ENCODE measurements around the gene MPG. TPM values are rescaled to one million over a fixed set of nuclear protein-coding genes. Genes with fewer than 3 reads are reported as not detected.

The MPG gene
- total and polyA plus RNA-seq, 2 experiments from 2014 or later = 38.0 to 91.1 TPM

DNA sequence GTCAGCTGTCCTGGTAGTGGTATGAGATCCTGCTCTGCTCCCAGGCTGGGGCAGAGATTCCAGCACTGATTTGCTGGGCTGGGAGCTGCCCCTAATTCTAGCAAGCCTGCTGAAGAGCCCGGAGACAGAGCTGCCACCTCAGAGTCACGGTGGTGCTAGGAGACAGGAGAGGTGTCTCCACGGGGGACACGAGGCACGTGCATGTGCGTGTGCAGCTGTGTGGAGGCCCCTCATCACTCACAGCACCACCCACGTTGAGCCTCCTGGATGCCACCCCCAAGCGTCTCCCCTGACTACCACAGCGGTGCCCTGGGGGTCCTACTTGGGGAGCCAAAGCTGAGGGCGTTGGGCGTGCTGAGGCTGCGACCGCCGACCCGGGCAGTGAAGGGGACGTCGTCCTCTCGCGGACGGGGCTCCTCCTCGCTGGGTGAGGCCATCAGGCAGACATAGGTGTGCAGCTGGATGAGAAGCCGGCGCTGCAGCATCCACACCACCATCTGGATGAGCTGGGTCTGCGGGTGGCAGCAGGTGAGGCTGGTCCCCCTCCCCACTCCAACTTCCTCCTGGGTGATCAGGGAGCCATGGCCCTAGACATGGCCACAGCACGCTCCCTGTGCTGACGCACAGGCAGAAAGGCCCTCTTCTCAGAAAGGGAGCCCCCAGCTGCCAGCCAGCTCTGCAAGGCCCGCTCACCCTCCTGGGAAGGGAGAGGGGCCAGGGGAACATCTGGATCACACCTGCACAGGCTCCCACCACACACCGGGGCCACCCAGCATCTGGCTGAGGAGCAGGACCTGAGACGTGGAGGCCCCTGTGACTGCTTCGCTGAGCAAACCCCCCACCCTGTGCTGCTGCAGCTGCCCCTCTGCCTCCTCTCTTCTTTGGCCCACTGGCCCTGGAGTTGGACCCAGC is 11.6 kb downstream of the MPG start:
- no peaks in the 10 kb centered on the region; the same call in 1 of the 2 replicates for H4K20me1 ChIP-seq (replicated peaks; ENCODE audit: insufficient read depth)

DNA sequence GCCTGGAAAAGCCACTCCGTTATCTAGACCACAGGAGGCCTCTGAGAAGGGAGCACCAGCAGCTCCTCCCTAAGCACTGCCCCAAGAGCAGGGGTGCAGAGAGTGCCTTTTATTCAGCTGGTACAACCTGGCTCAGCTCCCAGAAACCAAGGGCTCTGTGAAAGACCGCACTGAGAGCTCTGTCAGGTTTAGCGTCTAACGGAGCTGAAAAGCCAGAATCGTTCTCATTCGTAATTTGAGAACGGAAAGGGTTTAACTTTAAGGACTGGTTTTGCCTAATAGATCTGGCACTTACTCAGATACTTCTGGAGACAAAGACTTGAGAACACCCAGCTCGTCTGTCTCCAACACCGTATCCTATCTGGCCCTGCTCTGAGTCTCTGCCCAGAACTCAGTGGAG is 13.5 kb downstream of the MPG start:
- Histone ChIP-seq H3K9me2 (ENCODE audit: insufficient read depth) (no peaks in the 10 kb centered on the region), H3K4me1 (ENCODE audit: insufficient read depth) (no peaks in the 10 kb centered on the region), H3K4me2 (no peak overlapping the region), H3K27me3 (ENCODE audit: insufficient read depth) (no peaks in the 10 kb centered on the region), H3K36me3 (ENCODE audit: insufficient read depth) (no peaks in the 10 kb centered on the region), H3K79me2 (replicated peaks; ENCODE audit: insufficient read depth) (no peaks in the 10 kb centered on the region), H3F3A (replicated peaks; ENCODE audit: low read depth) (no peaks in the 10 kb centered on the region), H4K20me1 (replicated peaks; ENCODE audit: insufficient read depth) (no peaks in the 10 kb centered on the region; the same call in 1 of the 2 replicates), H3K4me3 (no peak overlapping the region), H2AFZ (no peak overlapping the region), H3K27ac (ENCODE audit: low read depth) (no peak overlapping the region)
- TF ChIP-seq POLR2AphosphoS5 (IDR thresholded peaks at IDR 0.05; ENCODE audit: low read depth) (no peak), ZNF114 (CRISPR knock-in tag; IDR thresholded peaks at IDR 0.05) (no peak), JUNB (IDR thresholded peaks at IDR 0.05; ENCODE audit: unreplicated experiment) (no peak)
- TF ChIP-seq, protein P1, sequence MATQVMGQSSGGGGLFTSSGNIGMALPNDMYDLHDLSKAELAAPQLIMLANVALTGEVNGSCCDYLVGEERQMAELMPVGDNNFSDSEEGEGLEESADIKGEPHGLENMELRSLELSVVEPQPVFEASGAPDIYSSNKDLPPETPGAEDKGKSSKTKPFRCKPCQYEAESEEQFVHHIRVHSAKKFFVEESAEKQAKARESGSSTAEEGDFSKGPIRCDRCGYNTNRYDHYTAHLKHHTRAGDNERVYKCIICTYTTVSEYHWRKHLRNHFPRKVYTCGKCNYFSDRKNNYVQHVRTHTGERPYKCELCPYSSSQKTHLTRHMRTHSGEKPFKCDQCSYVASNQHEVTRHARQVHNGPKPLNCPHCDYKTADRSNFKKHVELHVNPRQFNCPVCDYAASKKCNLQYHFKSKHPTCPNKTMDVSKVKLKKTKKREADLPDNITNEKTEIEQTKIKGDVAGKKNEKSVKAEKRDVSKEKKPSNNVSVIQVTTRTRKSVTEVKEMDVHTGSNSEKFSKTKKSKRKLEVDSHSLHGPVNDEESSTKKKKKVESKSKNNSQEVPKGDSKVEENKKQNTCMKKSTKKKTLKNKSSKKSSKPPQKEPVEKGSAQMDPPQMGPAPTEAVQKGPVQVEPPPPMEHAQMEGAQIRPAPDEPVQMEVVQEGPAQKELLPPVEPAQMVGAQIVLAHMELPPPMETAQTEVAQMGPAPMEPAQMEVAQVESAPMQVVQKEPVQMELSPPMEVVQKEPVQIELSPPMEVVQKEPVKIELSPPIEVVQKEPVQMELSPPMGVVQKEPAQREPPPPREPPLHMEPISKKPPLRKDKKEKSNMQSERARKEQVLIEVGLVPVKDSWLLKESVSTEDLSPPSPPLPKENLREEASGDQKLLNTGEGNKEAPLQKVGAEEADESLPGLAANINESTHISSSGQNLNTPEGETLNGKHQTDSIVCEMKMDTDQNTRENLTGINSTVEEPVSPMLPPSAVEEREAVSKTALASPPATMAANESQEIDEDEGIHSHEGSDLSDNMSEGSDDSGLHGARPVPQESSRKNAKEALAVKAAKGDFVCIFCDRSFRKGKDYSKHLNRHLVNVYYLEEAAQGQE (IDR thresholded peaks at IDR 0.05; ENCODE audit: unreplicated experiment) = no peak
- TF ChIP-seq, protein P2, sequence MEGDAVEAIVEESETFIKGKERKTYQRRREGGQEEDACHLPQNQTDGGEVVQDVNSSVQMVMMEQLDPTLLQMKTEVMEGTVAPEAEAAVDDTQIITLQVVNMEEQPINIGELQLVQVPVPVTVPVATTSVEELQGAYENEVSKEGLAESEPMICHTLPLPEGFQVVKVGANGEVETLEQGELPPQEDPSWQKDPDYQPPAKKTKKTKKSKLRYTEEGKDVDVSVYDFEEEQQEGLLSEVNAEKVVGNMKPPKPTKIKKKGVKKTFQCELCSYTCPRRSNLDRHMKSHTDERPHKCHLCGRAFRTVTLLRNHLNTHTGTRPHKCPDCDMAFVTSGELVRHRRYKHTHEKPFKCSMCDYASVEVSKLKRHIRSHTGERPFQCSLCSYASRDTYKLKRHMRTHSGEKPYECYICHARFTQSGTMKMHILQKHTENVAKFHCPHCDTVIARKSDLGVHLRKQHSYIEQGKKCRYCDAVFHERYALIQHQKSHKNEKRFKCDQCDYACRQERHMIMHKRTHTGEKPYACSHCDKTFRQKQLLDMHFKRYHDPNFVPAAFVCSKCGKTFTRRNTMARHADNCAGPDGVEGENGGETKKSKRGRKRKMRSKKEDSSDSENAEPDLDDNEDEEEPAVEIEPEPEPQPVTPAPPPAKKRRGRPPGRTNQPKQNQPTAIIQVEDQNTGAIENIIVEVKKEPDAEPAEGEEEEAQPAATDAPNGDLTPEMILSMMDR (conservative IDR thresholded peaks at IDR 0.05; ENCODE audit: low read depth in 2 of 2) = no peak
- DNase-seq (ENCODE audit: low spot score) (no peak), ATAC-seq (no peak)
- H3K36me3 Mint-ChIP-seq (ENCODE audit: low read depth) = peaks cover 15% of the 10 kb centered on the region; the same call in 2 of the 3 replicates
- H3K4me3 Mint-ChIP-seq = no peak overlapping the region
- no peak overlapping the region for H3K27ac Mint-ChIP-seq
- H3K27me3 Mint-ChIP-seq (ENCODE audit: insufficient read depth, low read depth, poor library complexity) = peaks cover 12% of the 10 kb centered on the region
- no peaks in the 10 kb centered on the region for H3K4me1 Mint-ChIP-seq
- no peaks in the 10 kb centered on the region for H3K9me3 Mint-ChIP-seq

More for the DNA sequence above, 11.6 kb downstream of the MPG start:
- Histone ChIP-seq H3K79me2 (replicated peaks; ENCODE audit: insufficient read depth) (no peaks in the 10 kb centered on the region), H3K9me2 (ENCODE audit: insufficient read depth) (no peaks in the 10 kb centered on the region), H3K36me3 (ENCODE audit: insufficient read depth) (no peaks in the 10 kb centered on the region), H3K4me1 (ENCODE audit: insufficient read depth) (no peaks in the 10 kb centered on the region), H2AFZ (no peak overlapping the region), H3K27me3 (ENCODE audit: insufficient read depth) (no peaks in the 10 kb centered on the region), H3K27ac (ENCODE audit: low read depth) (no peak overlapping the region), H3F3A (replicated peaks; ENCODE audit: low read depth) (no peaks in the 10 kb centered on the region), H3K4me2 (no peak overlapping the region), H3K4me3 (no peak overlapping the region)
- DNase-seq (ENCODE audit: low spot score) (no peak), ATAC-seq (no peak)
- no peak for TF ChIP-seq EZH2phosphoT487 (IDR thresholded peaks at IDR 0.05; ENCODE audit: unreplicated experiment)
- 0 out of 2 replicates have a peak, but pooled peaks have one; percentile 1 for TF ChIP-seq POLR2AphosphoS5 (IDR thresholded peaks at IDR 0.05; ENCODE audit: low read depth)
- Mint-ChIP-seq H3K27ac (no peak overlapping the region), H3K9me3 (no peaks in the 10 kb centered on the region), H3K4me3 (no peak overlapping the region), H3K36me3 (ENCODE audit: low read depth) (peaks cover 19% of the 10 kb centered on the region; the same call in 2 of the 3 replicates), H3K27me3 (ENCODE audit: insufficient read depth, low read depth, poor library complexity) (peaks cover 12% of the 10 kb centered on the region), H3K4me1 (no peaks in the 10 kb centered on the region)

Data from GM23338 (cell line).